Ammon's horn (tissue), 1 donor: ENCODE measurements around the gene PRODH2.
"Not testable (repeated sequence)": the region's sequence is repeated elsewhere in the genome, so short reads cannot be mapped to it uniquely, and the experiment has no call there.

ENCODE experiments used
- DNase-seq: peaks from one replicate; pipeline ENCODE4 v3.0.0-alpha.2; 2016; ENCODE audit warnings: low spot score

The PRODH2 gene

GRCh38 chr19:35780058-35780457, 32.6 kb downstream of the PRODH2 start:
- no peak for DNase-seq

DNA sequence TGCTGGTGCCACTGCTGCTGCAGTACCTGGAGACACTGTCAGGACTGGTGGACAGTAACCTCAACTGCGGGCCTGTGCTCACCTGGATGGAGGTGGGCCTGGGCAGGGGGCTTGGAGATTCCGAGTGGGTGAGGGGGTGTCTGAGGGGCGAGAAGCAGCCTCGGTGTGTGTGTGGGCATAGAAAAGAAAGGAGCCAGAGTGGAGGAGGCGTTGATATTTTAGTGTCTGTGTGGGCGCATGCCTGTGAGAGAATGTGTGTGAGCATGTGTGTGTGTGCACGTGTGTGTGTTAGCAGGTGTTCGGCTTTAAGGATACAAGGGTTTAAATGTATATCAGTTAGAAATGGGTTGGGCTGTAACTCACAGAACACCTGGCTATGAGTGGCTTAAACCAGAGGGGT, 33.6 kb downstream of the PRODH2 start:
- no peak for DNase-seq

- no peak for DNase-seq
Observed at GRCh38 chr19:35777961-35778360, 34.7 kb downstream of the PRODH2 start.

GRCh38 chr19:35777086-35777841, 35.4 kb downstream of the PRODH2 start:
- peak; percentile 57 for DNase-seq

DNA sequence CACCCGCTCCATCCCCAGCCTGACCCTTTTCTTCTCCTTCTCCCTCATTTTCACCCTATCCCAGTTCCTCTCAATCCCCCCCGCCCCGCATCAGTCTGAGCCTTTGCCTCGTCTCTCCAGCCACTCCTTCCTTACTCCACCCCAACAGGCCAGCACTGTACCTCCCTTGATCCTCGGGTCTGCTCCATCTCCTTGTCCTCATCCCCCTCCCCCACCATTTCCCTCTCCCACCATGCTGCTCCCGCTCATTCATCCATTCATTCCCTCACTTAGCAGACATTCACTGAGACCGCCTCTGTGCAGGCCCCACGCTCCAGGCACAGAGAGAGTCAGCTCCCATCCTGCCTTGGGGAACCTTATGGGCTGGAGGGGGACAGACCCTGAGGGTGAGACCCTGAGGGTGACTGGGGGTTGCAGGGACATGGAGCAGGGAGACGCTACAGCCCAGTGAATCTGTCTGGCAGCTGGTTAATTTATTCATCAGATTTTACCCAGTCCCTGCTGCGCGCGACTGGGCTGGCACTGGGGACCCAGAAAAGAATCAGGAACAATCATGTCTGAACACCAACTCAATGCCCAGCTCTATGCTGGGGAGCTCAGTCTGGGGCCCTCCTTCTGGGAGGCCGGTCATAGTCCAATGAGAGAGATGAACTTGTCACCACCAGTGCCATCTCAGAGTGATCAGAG, 36.4 kb downstream of the PRODH2 start:
- DNase-seq: no peak

GRCh38 chr19:35775298-35776101, 37.1 kb downstream of the PRODH2 start, which contains the start of gene ARHGAP33:
TSS of gene ARHGAP33 (plus strand) at chr19:35775564. CDS start at chr19:35775659, 95 bp downstream.
- peak; percentile 98 for DNase-seq

DNA sequence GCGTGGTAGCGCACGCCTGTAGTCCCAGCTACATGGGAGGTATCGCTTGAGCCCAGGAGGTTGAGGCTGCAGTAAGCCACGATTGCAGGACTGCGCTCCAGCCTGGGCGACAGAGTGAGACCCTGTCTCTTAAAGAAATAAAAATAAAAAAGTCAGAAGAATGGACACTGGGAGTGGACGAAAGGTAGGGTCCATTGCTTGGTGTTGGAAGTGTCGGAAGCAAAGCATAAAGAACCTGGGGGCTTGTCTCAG, 37.7 kb downstream of the PRODH2 start:
- no peak for DNase-seq

GRCh38 chr19:35774274-35775045, 38.2 kb downstream of the PRODH2 start:
- no peak for DNase-seq

DNA sequence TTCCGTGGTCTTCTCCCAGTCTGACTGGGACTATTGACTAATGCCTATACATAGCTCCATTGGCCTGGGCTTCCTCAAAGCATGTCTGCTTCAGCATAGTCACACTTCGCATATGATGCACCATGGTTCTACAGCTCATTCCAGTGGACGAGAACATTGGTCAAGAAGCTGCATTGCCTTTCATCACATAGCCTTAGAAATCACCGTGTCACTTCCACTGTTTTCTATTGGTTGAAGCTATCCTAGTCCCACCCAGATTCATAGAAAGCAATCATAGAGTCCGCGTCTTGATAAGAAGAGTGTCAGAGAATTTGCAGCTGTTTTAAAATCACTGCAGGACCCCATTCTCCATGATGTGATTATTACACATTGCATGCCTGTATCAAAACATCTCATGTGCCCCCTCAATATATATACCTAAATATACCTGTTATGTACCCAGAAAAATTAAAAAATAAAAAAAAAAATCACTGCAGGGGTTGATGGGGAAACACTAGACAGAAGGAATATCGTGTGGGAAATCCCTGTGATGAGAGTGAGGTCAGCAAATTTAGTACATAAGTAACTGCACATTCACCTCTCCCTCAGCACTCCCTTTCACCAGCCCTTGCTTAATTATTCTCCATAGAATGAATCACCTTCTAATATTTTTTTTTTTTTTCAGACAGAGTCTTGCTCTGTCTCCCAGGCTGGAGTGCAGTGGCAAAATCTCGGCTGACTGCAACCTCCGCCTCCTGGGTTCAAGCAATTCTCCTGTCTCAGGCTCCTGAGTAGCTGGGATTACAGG, 39.4 kb downstream of the PRODH2 start:
- DNase-seq: no peak

DNA sequence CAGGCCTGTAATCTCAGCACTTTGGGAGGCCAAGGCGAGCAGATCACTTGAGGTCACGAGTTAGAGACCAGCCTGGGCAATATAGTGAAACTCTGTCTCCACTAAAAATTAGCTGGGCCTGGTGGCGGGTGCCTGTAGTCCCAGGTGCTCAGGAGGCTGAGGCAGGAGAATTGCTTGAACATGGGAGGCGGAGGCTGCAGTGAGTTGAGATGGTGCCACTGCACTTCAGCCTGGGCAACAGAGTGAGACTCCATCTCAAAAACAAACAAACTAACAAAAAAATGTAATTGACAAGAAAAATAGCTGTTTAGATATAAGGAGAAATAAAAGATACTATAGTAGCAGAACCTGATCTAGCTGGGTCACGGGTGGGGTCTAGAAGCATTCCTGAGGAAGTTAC, 40.3 kb downstream of the PRODH2 start:
- not testable (repeated sequence) for DNase-seq

DNA sequence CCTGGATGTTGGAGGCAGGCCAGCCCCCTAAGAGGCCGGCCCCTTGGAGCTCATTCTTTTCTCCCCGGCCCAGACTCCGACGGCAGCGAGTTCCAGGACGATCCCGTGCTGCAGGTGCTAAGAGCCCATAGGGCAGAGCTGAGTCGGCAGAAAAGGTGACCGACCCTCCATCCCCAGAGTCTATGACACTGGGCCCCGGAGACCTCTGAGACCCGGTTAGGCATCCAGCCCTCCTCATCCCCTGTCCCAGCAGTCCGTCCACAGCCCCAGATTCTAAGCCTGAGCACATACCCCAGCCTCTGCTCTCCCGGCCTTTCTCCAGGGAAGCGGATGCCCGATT, 44.6 kb downstream of the PRODH2 start:
- no peak for DNase-seq

DNA sequence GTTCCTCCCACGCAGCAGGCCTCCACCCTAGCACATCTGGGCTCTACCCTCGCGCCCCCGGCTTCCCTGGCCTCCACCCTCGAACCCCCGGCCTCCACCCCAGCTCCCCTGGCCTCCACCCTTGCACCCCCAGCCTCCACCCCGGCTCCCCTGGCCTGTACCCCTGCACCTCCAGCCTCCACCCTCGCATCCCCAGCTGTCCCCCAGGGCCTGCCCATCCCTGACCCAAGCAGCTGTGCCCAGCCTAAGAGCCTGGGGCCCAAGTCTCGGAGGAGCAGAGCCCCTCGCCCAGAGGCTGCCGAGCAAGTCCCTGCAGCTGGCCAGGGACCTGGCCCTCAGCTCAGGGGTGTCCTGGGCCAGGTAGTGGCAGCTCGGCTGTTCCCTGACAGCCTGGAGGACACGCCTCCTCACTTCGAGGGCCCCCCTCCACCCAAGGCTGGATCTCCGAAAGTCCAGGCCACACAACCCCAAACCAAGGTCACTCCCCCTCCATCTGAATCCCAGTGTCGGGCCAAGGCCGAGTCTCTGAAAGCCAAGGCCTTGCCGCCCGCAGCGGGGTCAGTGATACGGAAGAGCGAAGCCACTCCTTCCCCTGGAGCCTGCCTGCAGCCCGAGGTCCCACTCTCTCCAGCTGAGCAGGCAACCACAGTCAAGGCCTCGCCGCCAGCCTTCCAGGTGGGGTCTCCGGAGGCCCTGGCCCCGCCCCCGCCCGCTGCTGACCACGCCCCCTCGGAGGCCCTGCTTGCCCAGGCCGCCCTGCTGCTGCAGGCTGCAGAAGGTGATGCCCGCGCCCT, 45.2 kb downstream of the PRODH2 start:
- no peak for DNase-seq

- no peak for DNase-seq
Observed at GRCh38 chr19:35766571-35767104, 46.0 kb downstream of the PRODH2 start.

DNA sequence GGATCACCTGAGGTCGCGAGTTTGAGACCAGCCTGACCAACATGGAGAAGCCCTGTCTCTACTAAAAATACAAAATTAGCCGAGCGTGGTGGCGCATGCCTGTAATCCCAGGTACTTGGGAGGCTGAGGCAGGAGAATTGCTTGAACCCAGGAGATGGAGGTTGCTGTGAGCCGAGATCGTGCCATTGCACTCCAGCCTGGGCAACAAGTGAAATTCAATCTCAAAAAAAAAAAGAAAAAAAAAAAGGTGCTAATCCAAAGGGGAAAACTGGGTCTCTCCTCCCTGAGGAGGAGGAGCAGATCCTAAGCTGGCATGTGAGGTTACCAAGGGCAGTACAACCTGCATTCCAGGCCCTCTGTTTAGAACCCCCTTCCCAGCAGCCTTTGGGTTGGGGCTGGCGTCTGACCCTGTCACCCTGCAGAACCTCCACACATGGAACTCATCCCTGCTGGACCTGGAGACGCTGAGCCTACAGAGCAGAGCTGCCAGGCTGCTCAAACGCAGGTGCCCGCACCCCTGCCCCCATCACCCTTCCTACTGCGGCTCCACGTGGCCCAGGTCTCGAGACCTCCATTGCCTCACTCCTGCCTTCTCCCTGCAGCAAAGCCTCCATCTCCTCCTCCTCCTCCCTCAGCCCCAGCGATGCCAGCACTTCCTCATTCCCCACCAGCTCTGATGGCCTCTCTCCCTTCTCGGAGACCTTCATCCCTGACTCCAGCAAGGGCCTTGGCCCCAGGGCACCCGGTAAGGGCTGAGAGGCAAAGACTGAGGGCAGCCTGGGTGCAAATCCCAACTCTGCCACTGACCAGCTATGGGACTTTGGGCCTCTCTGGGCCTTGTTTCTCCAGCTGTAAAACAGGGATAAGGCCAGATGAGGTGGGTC, 48.0 kb downstream of the PRODH2 start:
- DNase-seq: no peak

DNA sequence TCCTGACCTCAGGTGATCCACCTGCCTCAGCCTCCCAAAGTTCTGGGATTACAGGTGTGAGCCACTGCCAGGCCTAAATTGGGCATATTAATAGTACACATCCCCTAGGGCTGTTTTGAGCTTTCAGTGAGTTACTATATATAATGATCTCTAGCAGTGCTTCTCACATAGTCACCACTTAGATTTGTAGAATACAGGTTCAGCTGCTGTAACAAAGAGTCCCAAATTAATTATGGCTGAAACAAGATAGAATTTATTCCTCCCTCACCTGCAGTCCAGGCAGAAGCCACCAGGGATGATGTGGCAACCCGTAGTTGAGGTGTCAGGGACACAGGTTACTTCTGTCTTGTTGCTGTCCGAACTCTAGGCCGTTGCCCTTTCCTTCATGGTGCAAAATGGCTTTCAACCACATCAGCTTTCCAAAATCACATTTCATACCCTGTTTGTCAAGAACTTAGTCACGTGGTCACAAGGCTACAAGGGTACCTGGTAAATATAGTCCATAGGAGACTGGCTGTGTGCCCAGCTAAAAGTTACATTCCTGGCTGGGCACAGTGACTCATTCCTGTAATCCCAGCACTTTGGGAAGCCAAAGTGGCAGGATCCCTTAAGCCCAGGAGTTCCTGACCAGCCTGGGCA, 51.8 kb downstream of the PRODH2 start:
- DNase-seq: no peak

- DNase-seq: no peak
Observed at GRCh38 chr19:35759697-35760096, 52.9 kb downstream of the PRODH2 start.

- peak; percentile 99 for DNase-seq
Observed at GRCh38 chr19:35757749-35758608, 54.7 kb downstream of the PRODH2 start, which contains the start of gene PROSER3. TSS of gene PROSER3 (plus strand) at chr19:35758176. CDS start at chr19:35758216, 40 bp downstream.

GRCh38 chr19:35757231-35757748, 55.4 kb downstream of the PRODH2 start:
- no peak for DNase-seq
